Muscle layer of colon (tissue), 2 donors: ENCODE results near the gene FOXD4L6.
"Not testable (repeated sequence)": the region's sequence is repeated elsewhere in the genome, so short reads cannot be mapped to it uniquely, and the experiment has no call there.

Experiments
- H3K27ac ChIP-seq: one replicate; pipeline ENCODE4 v1.7.0; 2013; ENCODE audit warnings: low read depth, mild to moderate bottlenecking, low read length, moderate library complexity
- H3K27me3 ChIP-seq, 2 donors: one replicate each; pipeline ENCODE4 v1.7.0; 2013; ENCODE audit warnings: low read length in 2 of 2, mild to moderate bottlenecking in 2 of 2; ENCODE audit not compliant: insufficient read depth in 2 of 2, control insufficient read depth in 1 of 2
- H3K36me3 ChIP-seq: one replicate; pipeline ENCODE4 v1.7.0; 2013; ENCODE audit warnings: mild to moderate bottlenecking, low read length; ENCODE audit not compliant: insufficient read depth
- H3K4me1 ChIP-seq: one replicate; pipeline ENCODE4 v1.7.0; 2013; ENCODE audit warnings: mild to moderate bottlenecking, low read length; ENCODE audit not compliant: insufficient read depth
- H3K4me3 ChIP-seq, 2 donors: one replicate each; pipeline ENCODE4 v1.7.0; 2013; ENCODE audit warnings: low read length in 2 of 2, low read depth in 1 of 2, mild to moderate bottlenecking in 1 of 2, moderate library complexity in 1 of 2
- H3K9ac ChIP-seq: one replicate; pipeline ENCODE4 v1.7.0; 2013; ENCODE audit warnings: low read length
- H3K9me3 ChIP-seq: one replicate; pipeline ENCODE4 v1.7.0; 2013; ENCODE audit warnings: mild to moderate bottlenecking, low read length
- donor health status: abdominal sarcoma.
- donor health status: Adenocarcinoma of cecum.

FOXD4L6 gene

DNA sequence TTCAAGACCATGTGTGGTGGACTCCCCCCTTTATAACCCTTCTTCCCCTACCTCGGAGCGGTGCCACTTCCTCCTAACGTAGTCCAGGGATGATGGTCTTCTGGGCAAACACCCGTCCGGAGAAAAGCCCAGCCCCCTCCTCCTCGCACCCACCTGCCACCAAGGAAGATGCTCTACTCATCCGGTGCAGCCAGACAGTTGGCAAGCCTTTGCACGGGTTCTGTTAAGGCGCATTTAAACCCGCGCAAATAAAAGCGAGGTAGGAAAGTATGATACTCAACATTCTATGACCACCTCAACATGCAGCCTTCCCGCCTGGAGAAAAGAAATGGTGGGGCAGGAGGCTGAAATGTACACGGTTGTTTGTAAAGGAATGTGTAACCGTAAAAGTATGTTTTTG, at the start of gene FOXD4L6:
FOXD4L6 (minus strand) TSS at position 101 of the 400 bp plus-strand sequence. CDS start 298 bp downstream, outside the sequence.
- not testable (repeated sequence) for H3K4me3 ChIP-seq, H3K4me1 ChIP-seq

DNA sequence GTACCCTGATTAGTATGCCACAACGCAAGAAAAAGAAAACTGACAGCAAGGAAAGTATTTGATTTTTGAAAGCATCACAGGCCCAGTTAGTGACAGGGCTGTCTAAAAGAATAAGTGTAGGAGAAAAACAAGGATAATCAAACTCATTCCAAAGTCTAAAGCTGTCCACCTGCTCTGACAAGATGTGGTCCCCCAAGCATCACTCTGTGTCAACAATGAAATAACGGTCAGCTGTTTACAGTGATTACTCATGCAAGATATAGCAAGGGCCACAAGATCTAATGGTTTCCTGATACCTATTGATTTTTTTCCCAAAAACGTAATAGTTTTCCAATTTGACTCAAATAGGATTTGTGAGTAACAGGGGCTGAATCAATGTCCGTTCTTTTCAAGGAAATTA, 46.5 kb upstream of the FOXD4L6 start:
- H3K27ac ChIP-seq, H3K27me3 ChIP-seq, H3K9ac ChIP-seq, H3K9me3 ChIP-seq, H3K4me1 ChIP-seq, H3K4me3 ChIP-seq, H3K36me3 ChIP-seq: not testable (repeated sequence)

More for the DNA sequence above, at the start of gene FOXD4L6:
- not testable (repeated sequence) for H3K27ac ChIP-seq, H3K36me3 ChIP-seq, H3K9ac ChIP-seq, H3K27me3 ChIP-seq, H3K9me3 ChIP-seq

DNA sequence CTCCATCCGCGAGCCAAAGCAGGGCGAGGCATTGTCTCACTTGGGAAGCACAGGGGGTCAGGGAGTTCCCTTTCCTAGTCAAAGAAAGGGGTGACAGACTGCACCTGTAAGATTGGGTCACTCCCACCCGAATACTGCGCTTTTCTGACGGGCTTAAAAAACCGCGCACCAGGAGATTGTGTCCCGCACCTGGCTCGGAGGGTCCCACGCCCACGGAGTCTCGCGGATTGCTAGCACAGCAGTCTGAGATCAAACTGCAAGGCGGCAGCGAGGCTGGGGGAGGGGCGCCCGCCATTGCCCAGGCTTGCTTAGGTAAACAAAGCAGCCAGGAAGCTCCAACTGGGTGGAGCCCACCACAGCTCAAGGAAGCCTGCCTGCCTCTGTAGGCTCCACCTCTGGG, 21.6 kb upstream of the FOXD4L6 start:
- H3K9me3 ChIP-seq, H3K4me3 ChIP-seq, H3K27ac ChIP-seq, H3K27me3 ChIP-seq, H3K36me3 ChIP-seq, H3K9ac ChIP-seq, H3K4me1 ChIP-seq: not testable (repeated sequence)

DNA sequence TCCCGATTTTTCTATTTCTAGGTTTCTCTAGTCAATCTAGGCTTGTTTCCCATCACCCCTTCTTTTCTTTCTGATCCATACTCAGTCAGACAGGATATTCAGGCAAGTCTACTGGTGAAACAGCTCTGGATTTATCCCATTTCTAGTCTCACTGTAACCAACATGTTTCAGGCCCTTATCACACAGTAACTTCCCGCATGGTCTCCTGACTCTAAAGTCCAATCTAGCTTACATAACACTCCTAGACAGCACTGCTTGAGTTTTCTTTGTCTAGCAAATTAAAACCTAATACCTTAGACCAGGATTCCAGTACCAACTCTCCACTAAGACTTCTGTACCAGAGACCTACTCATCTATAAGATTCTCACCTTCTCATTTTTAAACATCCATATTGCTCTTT, 13.4 kb upstream of the FOXD4L6 start:
- H3K36me3 ChIP-seq, H3K27me3 ChIP-seq, H3K4me1 ChIP-seq, H3K9me3 ChIP-seq, H3K4me3 ChIP-seq, H3K9ac ChIP-seq, H3K27ac ChIP-seq: not testable (repeated sequence)

DNA sequence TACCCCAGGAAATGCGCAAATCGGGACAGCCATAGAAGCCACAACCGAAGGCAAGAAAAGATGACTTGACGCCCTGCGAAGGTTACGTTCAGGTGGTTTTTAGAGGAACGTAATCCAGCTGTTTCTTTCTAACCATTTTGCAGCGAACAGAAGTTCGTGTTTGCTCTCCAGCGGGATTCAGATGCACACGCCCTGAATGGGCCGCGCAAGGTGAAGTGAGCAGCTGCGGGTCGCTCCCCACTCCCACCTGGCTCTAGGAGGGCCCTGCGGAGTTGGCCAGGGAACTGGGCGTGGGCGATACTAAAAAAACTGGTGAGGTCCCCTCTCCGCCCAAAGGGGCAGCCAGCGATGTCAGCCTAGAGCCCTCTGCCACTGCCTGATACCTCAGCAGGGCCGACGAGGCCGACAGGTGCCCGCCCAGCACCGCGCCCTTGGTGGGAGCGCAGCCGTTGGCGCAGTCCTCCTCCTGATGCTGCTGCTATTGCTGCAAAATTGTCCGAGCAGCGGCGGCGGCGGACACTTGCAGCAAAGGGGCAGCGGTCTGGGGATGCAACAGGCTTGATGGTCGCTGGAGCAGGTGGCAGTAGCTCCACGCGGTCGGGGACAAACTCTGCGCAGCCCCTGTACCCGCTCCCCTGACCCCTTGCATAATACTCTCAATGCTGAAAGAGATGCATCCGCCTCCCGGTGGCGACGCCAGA, 1.6 kb downstream of the FOXD4L6 start:
- not testable (repeated sequence) for H3K4me1 ChIP-seq, H3K27me3 ChIP-seq, H3K4me3 ChIP-seq, H3K36me3 ChIP-seq, H3K9me3 ChIP-seq, H3K27ac ChIP-seq, H3K9ac ChIP-seq

DNA sequence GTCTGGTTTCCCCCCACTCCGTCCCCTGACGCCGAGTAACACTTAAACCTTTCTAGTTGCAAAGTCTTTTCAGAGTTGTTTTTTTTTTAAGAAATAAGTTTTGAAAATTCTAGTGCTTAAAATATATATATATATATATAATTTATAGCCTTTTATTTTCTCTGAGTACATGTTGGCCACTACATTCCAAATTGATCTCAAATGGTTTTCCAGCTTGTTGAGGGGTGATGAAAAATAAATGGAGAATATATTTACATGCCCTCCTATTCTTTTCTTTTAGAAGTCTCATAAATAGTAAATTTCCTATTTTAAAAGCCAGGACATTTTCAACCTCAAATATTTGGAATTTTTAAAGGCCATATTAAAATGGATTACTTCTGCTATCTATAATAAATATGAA, 2.5 kb downstream of the FOXD4L6 start:
- H3K9me3 ChIP-seq = not testable (repeated sequence)

DNA sequence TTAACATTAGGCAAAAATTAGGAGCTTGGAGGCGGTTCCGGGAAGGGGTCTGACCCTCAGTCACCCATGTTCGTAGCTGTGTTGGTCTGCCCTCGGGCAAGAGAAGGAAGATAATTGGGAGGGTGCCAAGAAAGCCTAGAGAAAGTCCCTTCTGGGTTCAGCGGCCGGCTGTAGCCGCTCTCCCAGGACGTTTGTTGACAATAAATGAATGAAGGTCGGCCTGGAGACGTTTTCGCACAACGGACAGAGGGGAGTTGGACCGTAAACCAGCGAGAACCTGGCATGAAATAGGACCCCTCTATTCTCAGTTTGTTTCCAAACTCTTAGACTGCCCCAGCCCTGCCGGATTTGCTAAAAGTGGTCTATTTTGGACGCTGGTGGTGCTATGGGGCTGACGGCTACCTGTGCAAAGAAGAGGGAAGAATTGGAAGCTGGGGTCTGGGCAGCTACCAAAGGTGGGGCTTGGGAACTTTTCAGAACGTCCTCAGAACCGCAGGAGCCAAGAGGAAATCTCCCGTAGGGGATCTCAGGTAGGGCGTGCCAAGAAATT, 3.3 kb downstream of the FOXD4L6 start:
- H3K4me1 ChIP-seq, H3K4me3 ChIP-seq, H3K36me3 ChIP-seq, H3K9ac ChIP-seq, H3K27me3 ChIP-seq, H3K27ac ChIP-seq, H3K9me3 ChIP-seq: not testable (repeated sequence)

More for the DNA sequence above, 2.5 kb downstream of the FOXD4L6 start:
- not testable (repeated sequence) for H3K4me1 ChIP-seq, H3K36me3 ChIP-seq, H3K4me3 ChIP-seq, H3K9ac ChIP-seq, H3K27ac ChIP-seq, H3K27me3 ChIP-seq

DNA sequence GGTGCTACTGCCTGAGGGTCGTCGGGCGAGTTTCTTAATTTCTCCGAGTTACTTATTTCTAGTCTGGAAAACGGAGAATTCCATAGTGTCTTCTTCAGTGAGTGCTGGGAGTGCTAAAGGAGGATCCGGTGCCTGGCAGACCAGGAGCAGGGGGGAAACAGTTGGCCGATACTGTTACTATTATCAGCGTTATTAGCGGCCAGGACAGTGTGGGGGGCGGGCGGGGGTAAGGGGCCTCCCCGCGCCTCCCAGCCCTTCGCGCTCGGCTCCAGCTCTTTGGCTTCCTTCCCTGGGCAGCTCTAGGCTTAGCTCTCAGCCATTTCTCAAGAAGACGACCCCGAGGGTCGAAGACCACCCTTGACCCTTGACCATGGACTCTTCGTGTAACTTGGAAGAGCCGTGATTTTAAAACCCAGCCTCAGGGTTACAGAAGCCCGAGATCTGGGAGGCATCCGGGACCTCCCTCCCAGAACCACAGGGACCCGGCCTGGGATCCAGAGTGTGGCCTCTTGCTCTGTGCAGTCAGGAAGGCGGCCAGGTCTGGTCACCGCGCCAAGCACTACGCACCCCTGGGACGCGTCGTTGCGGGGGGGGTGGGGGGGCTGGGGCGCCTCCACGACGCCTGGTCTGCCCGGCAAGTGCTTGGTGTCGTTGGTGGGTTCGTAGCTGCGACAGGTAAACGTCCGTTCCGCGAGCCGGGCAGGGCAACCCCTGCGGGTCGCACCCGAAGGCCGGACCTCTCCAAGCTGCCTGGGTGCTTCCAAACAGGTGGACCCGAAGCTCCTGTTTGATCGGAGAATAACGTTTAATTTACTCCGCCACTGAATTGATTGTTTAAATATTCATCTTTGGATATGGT, 4.0 kb downstream of the FOXD4L6 start:
- not testable (repeated sequence) for H3K27me3 ChIP-seq, H3K27ac ChIP-seq, H3K36me3 ChIP-seq

DNA sequence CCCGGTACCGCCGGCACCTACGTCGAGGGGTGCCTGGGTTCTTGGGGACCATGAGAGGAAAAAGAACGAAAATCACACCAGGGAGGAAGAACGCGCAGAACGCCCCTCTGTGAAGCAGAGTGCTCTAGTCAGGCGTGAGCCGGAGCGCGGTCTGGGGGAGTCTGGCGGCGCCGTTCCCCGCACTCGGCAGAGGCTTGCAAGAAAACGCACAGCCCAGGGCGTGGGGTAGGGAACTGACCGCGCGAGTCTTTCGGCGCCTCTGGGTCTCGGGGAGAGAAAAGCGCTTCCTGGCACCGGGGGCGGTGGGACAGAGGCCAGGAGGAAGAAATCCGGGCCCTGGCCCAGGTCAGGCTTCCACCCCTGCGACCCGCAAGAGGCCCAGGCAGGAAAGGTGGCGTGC, 4.7 kb downstream of the FOXD4L6 start:
- not testable (repeated sequence) for H3K9ac ChIP-seq, H3K27ac ChIP-seq, H3K9me3 ChIP-seq, H3K4me1 ChIP-seq, H3K36me3 ChIP-seq, H3K27me3 ChIP-seq, H3K4me3 ChIP-seq

More for the DNA sequence above, 4.0 kb downstream of the FOXD4L6 start:
- not testable (repeated sequence) for H3K9ac ChIP-seq, H3K4me3 ChIP-seq, H3K4me1 ChIP-seq, H3K9me3 ChIP-seq

DNA sequence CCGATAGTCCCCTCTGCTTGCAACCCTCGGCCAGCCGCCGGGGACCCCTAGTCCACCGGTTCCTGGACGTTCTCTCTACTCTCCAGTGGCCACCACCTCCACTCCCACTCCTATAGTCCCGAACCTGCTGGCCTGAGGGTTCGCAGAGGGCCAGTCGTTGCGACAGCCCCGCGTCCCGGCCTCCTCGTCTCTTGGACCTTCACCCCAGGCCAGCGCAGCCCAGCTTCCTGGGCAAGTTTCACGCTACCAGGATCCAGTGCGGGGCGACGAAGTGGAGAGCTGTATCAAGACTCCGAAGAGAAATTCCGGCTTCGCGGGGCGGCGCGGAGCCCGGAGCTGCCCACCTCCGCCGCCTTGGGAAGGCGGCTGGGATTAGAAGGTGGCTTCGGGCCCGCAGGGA, 5.1 kb downstream of the FOXD4L6 start:
- H3K4me3 ChIP-seq, H3K27ac ChIP-seq, H3K4me1 ChIP-seq, H3K9ac ChIP-seq, H3K27me3 ChIP-seq, H3K36me3 ChIP-seq, H3K9me3 ChIP-seq: not testable (repeated sequence)

DNA sequence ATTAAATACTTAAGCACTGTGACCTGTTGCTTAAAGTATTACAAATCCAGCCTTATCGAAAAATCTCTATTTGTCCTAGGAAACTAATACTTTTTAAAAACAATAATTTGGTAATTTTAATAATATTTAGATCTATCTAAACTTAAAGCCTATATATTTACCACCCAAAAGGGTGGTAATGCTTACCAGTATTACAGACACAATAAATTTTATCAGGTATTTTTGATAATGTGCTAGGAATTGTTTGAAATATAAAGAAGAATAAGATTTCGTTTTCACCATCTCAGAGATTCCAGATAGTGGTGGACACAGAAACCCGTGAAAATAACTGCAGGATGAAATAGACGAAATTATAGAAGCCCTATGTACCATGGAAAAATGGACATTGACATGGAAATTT, 7.8 kb downstream of the FOXD4L6 start:
- H3K27ac ChIP-seq, H3K4me1 ChIP-seq, H3K9me3 ChIP-seq, H3K4me3 ChIP-seq, H3K27me3 ChIP-seq, H3K9ac ChIP-seq, H3K36me3 ChIP-seq: not testable (repeated sequence)

DNA sequence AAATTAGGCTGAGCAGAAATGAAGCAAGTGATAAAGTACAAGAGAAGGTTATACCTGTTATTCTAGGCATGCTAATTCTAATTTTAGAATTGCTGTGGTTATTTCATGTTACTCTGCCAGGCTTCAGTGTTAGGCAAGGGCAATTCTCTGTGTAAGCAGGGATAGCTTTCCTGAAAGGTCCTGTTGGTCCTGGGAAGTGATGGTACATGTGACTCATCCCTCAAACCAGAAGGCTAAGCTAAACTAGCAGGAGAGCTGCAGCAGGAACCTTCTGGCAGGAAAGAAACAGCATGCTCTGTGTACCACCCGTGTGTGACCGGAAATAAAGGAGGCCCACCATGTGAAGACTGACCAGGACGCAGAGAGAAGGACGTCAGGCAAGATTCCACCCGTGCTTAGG, 8.8 kb downstream of the FOXD4L6 start:
- H3K27me3 ChIP-seq, H3K27ac ChIP-seq, H3K36me3 ChIP-seq, H3K4me3 ChIP-seq, H3K9me3 ChIP-seq, H3K4me1 ChIP-seq, H3K9ac ChIP-seq: not testable (repeated sequence)
